Peyer's patch (tissue), 4 donors: ENCODE measurements around the gene NTN4. TPM values are rescaled to one million over a fixed set of nuclear protein-coding genes. Genes with fewer than 3 reads are reported as not detected.

Experiments used
- DNase-seq, 3 donors: peaks; one replicate each; pipeline ENCODE4 v3.0.0-alpha.2; 2017 to 2019
- H3K27ac ChIP-seq, 4 donors: fragments of 200-600 bp; sonication (generic); one replicate each; pipeline ENCODE4 v1.5.1; 2016 to 2019
- H3K27me3 ChIP-seq, 2 donors: fragments of 200-600 bp; sonication (generic); one replicate each; pipeline ENCODE4 v1.5.1; 2019
- H3K36me3 ChIP-seq, 3 donors: fragments of 200-600 bp; sonication (generic); one replicate each; pipeline ENCODE4 v1.5.1; 2016 to 2019
- H3K4me1 ChIP-seq, 4 donors: fragments of 200-600 bp; sonication (generic); one replicate each; pipeline ENCODE4 v1.5.1; 2016 to 2019
- H3K4me3 ChIP-seq, 4 donors: fragments of 200-600 bp; sonication (generic); 1 replicate in 3 of 4; 2 replicates in 1 of 4; pipeline ENCODE4 v1.5.1; 2016 to 2019; ENCODE audit warnings: mild to moderate bottlenecking in 1 of 4
- H3K9me3 ChIP-seq, 4 donors: fragments of 200-600 bp; sonication (generic); one replicate each; pipeline ENCODE4 v1.5.1; 2016 to 2019; ENCODE audit warnings: mild to moderate bottlenecking in 1 of 4
- POLR2A ChIP-seq, 2 donors: fragments of 450-650 bp; IDR thresholded peaks; one replicate each; pipeline ENCODE4 v1.5.1; 2017; ENCODE audit warnings: antibody characterized with exemption in 2 of 2, mild to moderate bottlenecking in 2 of 2, moderate library complexity in 2 of 2
- total RNA-seq, 4 donors: library from RNA; depleted of rRNA; stranded (reverse); fragments of >200 nt; gene quantifications; one replicate each; pipeline ENCODE4 v1.1.0, GENCODE V29; 2016
- TF ChIP-seq, protein P1 (sequence below), 6 experiments: fragments of 450-650 bp in 4 of 6; fragments of 200-600 bp in 2 of 6; sonication (generic) in 1 of 6; IDR thresholded peaks; one replicate each; pipeline ENCODE4 v1.5.1; 2017 to 2019; ENCODE audit warnings: antibody characterized with exemption in 6 of 6, mild to moderate bottlenecking in 3 of 6, moderate library complexity in 1 of 6

NTN4 gene
- total RNA-seq, 4 donors from 2014 or later = 12.3 to 20.6 (median 16.6) TPM

GRCh38 chr12:95642583-95642982 is 148.0 kb downstream of the NTN4 start:
- no peak for DNase-seq
- Histone ChIP-seq H3K4me3 (no peak overlapping the region), H3K4me1 (peaks cover 0 to 13% (median 0%) of the 10 kb centered on the region in 4 donors), H3K27me3 (no peaks in the 10 kb centered on the region), H3K36me3 (no peaks in the 10 kb centered on the region), H3K9me3 (no peaks in the 10 kb centered on the region), H3K27ac (no peak overlapping the region)
- TF ChIP-seq POLR2A (IDR thresholded peaks at IDR 0.05) = no peak
- TF ChIP-seq, protein P1, sequence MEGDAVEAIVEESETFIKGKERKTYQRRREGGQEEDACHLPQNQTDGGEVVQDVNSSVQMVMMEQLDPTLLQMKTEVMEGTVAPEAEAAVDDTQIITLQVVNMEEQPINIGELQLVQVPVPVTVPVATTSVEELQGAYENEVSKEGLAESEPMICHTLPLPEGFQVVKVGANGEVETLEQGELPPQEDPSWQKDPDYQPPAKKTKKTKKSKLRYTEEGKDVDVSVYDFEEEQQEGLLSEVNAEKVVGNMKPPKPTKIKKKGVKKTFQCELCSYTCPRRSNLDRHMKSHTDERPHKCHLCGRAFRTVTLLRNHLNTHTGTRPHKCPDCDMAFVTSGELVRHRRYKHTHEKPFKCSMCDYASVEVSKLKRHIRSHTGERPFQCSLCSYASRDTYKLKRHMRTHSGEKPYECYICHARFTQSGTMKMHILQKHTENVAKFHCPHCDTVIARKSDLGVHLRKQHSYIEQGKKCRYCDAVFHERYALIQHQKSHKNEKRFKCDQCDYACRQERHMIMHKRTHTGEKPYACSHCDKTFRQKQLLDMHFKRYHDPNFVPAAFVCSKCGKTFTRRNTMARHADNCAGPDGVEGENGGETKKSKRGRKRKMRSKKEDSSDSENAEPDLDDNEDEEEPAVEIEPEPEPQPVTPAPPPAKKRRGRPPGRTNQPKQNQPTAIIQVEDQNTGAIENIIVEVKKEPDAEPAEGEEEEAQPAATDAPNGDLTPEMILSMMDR (IDR thresholded peaks at IDR 0.05) = no peak

GRCh38 chr12:95641299-95641952 is 149.1 kb downstream of the NTN4 start:
- no peak for DNase-seq
- TF ChIP-seq, protein P1 (IDR thresholded peaks at IDR 0.05) = no peak
- no peak for TF ChIP-seq POLR2A (IDR thresholded peaks at IDR 0.05)
- H3K27ac ChIP-seq = no peak overlapping the region
- no peak overlapping the region for H3K4me3 ChIP-seq
- H3K9me3 ChIP-seq = no peaks in the 10 kb centered on the region
- H3K27me3 ChIP-seq = no peaks in the 10 kb centered on the region
- peaks cover 0 to 13% (median 0%) of the 10 kb centered on the region in 4 donors for H3K4me1 ChIP-seq
- H3K36me3 ChIP-seq = no peaks in the 10 kb centered on the region

DNA sequence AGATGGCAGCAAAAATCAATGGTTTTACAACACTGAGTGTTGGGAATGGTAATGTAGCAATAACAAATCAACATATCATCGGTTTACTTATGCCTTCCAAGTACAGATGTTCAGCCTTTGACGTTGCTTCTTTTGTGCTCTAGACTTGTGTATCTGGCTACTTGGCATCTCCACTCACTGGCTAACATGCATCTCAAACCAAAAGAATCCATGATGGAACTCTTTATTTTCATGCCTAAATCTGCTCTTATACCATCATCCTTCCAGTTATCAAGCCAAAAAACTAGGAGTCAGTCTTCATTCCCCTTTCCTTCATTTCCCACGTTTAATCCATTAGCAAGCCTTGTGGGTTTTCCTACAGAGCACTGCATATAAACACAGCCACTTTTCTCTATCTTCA is 150.0 kb downstream of the NTN4 start:
- Histone ChIP-seq H3K4me3 (no peak overlapping the region), H3K9me3 (no peaks in the 10 kb centered on the region), H3K36me3 (no peaks in the 10 kb centered on the region), H3K27ac (no peak overlapping the region), H3K27me3 (no peaks in the 10 kb centered on the region), H3K4me1 (peaks cover 0 to 15% (median 0%) of the 10 kb centered on the region in 4 donors)
- DNase-seq = no peak
- TF ChIP-seq POLR2A (IDR thresholded peaks at IDR 0.05) = no peak
- TF ChIP-seq, protein P1 (IDR thresholded peaks at IDR 0.05) = no peak

DNA sequence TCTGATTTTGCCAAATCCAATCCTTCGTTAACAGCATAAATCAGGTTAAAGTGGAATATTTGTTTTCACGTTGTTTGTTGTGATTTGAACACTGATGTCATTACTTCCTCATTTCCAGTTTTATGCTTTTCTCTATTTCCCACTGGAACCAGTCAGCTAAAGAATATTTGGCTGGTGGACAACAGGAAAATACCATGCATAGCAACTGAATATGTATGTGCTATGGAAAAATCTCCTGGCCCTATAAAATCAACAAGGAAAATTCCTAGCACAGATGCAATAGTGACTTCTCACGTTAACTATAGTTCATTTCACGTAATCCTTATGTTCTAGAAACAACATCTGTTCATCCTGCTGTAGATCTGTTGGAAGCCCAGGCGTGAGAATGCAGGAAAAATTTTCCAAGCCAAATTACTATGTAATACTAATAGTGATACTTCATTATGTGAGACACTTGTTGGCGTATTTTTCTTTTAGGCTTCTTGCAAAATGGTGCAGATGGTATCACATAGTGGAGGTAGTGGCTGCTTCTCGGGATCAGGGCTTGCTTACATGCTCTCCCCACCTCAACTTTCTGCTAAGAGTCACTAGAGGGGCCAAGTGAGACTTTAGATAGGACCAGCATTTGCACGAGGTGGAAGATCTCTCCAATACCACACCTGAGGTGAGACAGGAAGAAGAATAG is 153.0 kb downstream of the NTN4 start:
- no peaks in the 10 kb centered on the region for H3K36me3 ChIP-seq
- peaks cover 0 to 26% (median 0%) of the 10 kb centered on the region in 4 donors for H3K4me1 ChIP-seq
- H3K9me3 ChIP-seq = no peaks in the 10 kb centered on the region
- TF ChIP-seq, protein P1 (IDR thresholded peaks at IDR 0.05) = no peak
- no peak overlapping the region for H3K27ac ChIP-seq
- DNase-seq = no peak
- no peak overlapping the region for H3K4me3 ChIP-seq
- no peaks in the 10 kb centered on the region for H3K27me3 ChIP-seq

DNA sequence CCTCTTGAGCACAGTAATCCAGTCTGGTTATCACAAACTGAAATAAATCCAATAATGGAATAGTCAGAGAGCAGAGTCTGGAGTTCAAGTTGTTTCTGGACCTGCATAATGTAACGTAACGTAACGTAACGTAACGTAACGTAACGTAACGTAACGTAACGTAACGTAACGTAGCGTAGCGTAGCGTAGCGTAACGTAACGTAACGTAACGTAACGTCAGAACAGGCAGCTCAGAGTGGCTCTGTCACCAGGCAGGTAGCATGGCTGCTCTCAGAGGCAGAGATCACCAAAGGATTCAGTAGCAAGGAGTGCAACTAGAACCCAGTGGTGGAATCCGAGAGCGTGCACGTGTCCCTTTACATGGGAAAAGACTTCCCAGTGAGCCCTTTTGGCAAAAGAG is 153.6 kb downstream of the NTN4 start:
- Histone ChIP-seq H3K4me3 (no peak overlapping the region), H3K27ac (no peak overlapping the region), H3K27me3 (no peaks in the 10 kb centered on the region), H3K9me3 (no peaks in the 10 kb centered on the region), H3K36me3 (no peaks in the 10 kb centered on the region), H3K4me1 (peaks cover 0 to 24% (median 0%) of the 10 kb centered on the region in 4 donors)
- DNase-seq = no peak
- TF ChIP-seq, protein P1 (IDR thresholded peaks at IDR 0.05) = no peak
- no peak for TF ChIP-seq POLR2A (IDR thresholded peaks at IDR 0.05)
